Ishikawa (cell line): ENCODE data around the gene CANT1.

Source experiments
- CEBPB ChIP-seq: IDR thresholded peaks from 2 replicates; pipeline ENCODE4 v1.6.1; 2012
- CREB1 ChIP-seq: IDR thresholded peaks from 2 replicates; pipeline ENCODE4 v1.6.1; 2012; ENCODE audit warnings: low read depth
- EP300 ChIP-seq: IDR thresholded peaks from 2 replicates; pipeline ENCODE4 v1.6.1; 2012; ENCODE audit warnings: borderline replicate concordance
- MAX ChIP-seq: IDR thresholded peaks from 2 replicates; pipeline ENCODE4 v1.6.1; 2012
- NFIC ChIP-seq: IDR thresholded peaks from 2 replicates; pipeline ENCODE4 v1.6.1; 2012
- RAD21 ChIP-seq: IDR thresholded peaks from 2 replicates; pipeline ENCODE4 v1.6.1; 2012; ENCODE audit warnings: low read depth
- TAF1 ChIP-seq: IDR thresholded peaks from 2 replicates; pipeline ENCODE4 v1.6.1; 2012; ENCODE audit warnings: low read depth, mild to moderate bottlenecking
- TEAD4 ChIP-seq: IDR thresholded peaks from 2 replicates; pipeline ENCODE4 v1.6.1; 2012
- USF1 ChIP-seq: IDR thresholded peaks from 2 replicates; pipeline ENCODE4 v1.6.1; 2012
- YY1 ChIP-seq: IDR thresholded peaks from 2 replicates; pipeline ENCODE4 v1.6.1; 2012; ENCODE audit warnings: low read depth
- TF ChIP-seq, protein P1 (sequence below): IDR thresholded peaks from 2 replicates; pipeline ENCODE4 v1.6.1; 2012; ENCODE audit warnings: low read depth, mild to moderate bottlenecking

DNA sequence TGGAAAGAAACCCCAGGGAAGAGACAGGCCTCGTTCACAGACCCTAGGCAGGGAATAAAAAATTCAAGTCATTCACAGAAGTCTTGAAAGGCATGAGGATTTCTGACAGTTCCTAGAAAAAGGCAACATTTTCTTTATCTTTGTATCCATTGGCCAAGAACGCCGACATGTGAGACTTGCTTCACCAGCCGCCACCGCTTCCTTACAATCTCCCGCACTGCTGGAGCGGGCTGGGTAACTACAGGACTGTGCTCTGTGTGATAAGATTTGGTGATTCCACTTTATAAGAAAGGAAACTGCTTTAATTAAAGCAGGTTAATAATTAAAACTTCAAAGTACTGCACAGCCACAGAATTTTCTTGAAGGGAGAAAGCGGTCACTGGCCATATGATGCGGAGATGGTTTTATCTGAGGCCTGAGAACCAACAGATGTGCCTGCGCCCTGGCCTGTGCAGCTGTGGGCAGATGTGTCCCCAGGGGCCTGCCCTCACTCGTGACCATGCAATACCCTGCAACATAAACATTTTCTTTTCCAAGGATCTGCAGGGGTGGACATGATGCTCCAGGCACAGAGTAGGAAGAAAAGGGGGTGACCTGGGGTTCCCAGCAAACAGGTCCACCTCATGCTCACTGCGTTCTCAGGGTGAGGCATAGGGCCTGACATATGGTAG is 16.9 kb downstream of the CANT1 start:
- TF ChIP-seq NFIC (no peak), CEBPB (no peak), MAX (no peak), RAD21 (no peak), EP300 (no peak), TEAD4 (no peak), USF1 (no peak), TAF1 (no peak), YY1 (no peak), CREB1 (no peak)
- TF ChIP-seq, protein P1, sequence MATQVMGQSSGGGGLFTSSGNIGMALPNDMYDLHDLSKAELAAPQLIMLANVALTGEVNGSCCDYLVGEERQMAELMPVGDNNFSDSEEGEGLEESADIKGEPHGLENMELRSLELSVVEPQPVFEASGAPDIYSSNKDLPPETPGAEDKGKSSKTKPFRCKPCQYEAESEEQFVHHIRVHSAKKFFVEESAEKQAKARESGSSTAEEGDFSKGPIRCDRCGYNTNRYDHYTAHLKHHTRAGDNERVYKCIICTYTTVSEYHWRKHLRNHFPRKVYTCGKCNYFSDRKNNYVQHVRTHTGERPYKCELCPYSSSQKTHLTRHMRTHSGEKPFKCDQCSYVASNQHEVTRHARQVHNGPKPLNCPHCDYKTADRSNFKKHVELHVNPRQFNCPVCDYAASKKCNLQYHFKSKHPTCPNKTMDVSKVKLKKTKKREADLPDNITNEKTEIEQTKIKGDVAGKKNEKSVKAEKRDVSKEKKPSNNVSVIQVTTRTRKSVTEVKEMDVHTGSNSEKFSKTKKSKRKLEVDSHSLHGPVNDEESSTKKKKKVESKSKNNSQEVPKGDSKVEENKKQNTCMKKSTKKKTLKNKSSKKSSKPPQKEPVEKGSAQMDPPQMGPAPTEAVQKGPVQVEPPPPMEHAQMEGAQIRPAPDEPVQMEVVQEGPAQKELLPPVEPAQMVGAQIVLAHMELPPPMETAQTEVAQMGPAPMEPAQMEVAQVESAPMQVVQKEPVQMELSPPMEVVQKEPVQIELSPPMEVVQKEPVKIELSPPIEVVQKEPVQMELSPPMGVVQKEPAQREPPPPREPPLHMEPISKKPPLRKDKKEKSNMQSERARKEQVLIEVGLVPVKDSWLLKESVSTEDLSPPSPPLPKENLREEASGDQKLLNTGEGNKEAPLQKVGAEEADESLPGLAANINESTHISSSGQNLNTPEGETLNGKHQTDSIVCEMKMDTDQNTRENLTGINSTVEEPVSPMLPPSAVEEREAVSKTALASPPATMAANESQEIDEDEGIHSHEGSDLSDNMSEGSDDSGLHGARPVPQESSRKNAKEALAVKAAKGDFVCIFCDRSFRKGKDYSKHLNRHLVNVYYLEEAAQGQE = no peak
